Measurements from ENCODE around the gene HOXB7. TPM values are rescaled to one million over a fixed set of nuclear protein-coding genes. Genes with fewer than 3 reads are reported as not detected.

Gene HOXB7
- total RNA-seq, 1 donor from 2014 or later: 1.0 TPM

- H3K9ac ChIP-seq (ENCODE audit: low read depth in 1 of 3, low read length in 3 of 3): peak overlapping the region in 1 of 3 donors; percentile 57
- peaks cover 15 to 30% (median 16%) of the 10 kb centered on the region in 3 donors for H3K4me1 ChIP-seq (ENCODE audit: control insufficient read depth in 3 of 3, insufficient read depth in 3 of 3, low read length in 3 of 3)
- peak overlapping the region; percentile 37 to 80 (median 49) for H3K4me3 ChIP-seq (ENCODE audit: low read length in 3 of 3)
- H3K36me3 ChIP-seq (ENCODE audit: control insufficient read depth in 3 of 3, insufficient read depth in 3 of 3, low read length in 3 of 3): no peaks in the 10 kb centered on the region
- no peaks in the 10 kb centered on the region for H3K9me3 ChIP-seq (ENCODE audit: control insufficient read depth in 3 of 3, low read length in 3 of 3)
- peaks cover 84 to 90% (median 90%) of the 10 kb centered on the region in 3 donors for H3K27me3 ChIP-seq (ENCODE audit: control insufficient read depth in 3 of 3, insufficient read depth in 3 of 3, low read length in 3 of 3)
- H3K27ac ChIP-seq (ENCODE audit: low read depth, low read length): no peak overlapping the region
These were observed 1.1 kb upstream of the HOXB7 start for GRCh38 chr17:48611681-48612455.

DNA sequence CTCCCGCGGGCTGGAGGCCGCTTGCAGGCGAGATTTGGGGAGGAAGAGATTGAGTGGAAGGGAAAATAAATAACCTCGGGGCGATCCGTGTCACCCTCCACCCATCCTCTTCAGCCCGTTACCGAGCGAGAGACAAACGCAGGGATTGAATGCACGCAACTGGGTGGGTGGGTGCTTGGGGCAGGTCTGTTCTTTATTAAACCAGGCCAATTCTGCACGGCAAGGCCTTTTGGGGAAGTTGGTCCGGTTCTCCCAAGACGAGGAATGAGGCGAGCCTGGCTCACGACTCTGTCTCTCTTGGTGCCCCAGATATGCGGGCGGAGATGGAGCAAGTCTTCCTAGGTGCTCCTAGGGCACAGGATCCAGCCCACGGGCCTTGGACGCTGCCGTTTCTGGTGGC, 396 bp upstream of the HOXB7 start:
- Histone ChIP-seq H3K4me1 (ENCODE audit: control insufficient read depth in 3 of 3, insufficient read depth in 3 of 3, low read length in 3 of 3) (peaks cover 15 to 30% (median 16%) of the 10 kb centered on the region in 3 donors), H3K4me3 (ENCODE audit: low read length in 3 of 3) (peak overlapping the region; percentile 61 to 80 (median 70)), H3K36me3 (ENCODE audit: control insufficient read depth in 3 of 3, insufficient read depth in 3 of 3, low read length in 3 of 3) (no peaks in the 10 kb centered on the region), H3K27ac (ENCODE audit: low read depth, low read length) (no peak overlapping the region), H3K9ac (ENCODE audit: low read depth in 1 of 3, low read length in 3 of 3) (peak overlapping the region; percentile 53 to 66 (median 54)), H3K9me3 (ENCODE audit: control insufficient read depth in 3 of 3, low read length in 3 of 3) (no peaks in the 10 kb centered on the region), H3K27me3 (ENCODE audit: control insufficient read depth in 3 of 3, insufficient read depth in 3 of 3, low read length in 3 of 3) (peaks cover 84 to 90% (median 90%) of the 10 kb centered on the region in 3 donors)

DNA sequence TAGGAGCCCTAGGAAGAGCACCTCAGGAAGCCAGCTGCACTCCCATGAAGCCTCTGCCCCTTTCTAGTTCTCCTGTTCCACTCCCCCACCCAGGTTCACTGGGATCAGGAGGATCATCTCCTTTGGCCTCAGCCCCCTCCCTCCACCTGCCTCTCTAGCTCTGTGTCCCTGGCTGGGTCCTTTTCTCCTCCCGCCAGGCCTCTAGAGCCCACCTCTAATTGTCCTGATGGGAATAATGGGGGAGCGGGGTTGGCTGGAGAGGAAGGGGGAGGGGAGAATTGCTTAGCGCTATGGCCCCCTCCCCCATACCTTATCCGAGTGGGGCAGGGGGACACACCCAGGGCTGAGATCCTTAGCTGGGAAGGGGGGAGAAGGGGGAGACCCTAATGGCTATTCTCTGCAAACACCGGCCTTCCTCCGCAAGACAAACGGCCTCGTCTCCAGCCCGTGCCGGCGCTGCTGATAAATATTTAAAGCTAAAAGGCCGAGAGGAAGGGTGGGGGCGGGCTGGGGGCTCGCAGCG, 997 bp downstream of the HOXB7 start:
- Histone ChIP-seq H3K27me3 (ENCODE audit: control insufficient read depth in 3 of 3, insufficient read depth in 3 of 3, low read length in 3 of 3) (peaks cover 84 to 90% (median 90%) of the 10 kb centered on the region in 3 donors), H3K4me1 (ENCODE audit: control insufficient read depth in 3 of 3, insufficient read depth in 3 of 3, low read length in 3 of 3) (peaks cover 16 to 30% (median 18%) of the 10 kb centered on the region in 3 donors), H3K36me3 (ENCODE audit: control insufficient read depth in 3 of 3, insufficient read depth in 3 of 3, low read length in 3 of 3) (no peaks in the 10 kb centered on the region), H3K27ac (ENCODE audit: low read depth, low read length) (no peak overlapping the region), H3K9me3 (ENCODE audit: control insufficient read depth in 3 of 3, low read length in 3 of 3) (no peaks in the 10 kb centered on the region), H3K9ac (ENCODE audit: low read depth in 1 of 3, low read length in 3 of 3) (peak overlapping the region in 1 of 3 donors; percentile 66), H3K4me3 (ENCODE audit: low read length in 3 of 3) (peak overlapping the region in 2 of 3 donors; percentile 70 to 80)

GRCh38 chr17:48609033-48609432, 1.8 kb downstream of the HOXB7 start:
- Histone ChIP-seq H3K4me3 (ENCODE audit: low read length in 3 of 3) (no peak overlapping the region), H3K36me3 (ENCODE audit: control insufficient read depth in 3 of 3, insufficient read depth in 3 of 3, low read length in 3 of 3) (no peaks in the 10 kb centered on the region), H3K27ac (ENCODE audit: low read depth, low read length) (no peak overlapping the region), H3K4me1 (ENCODE audit: control insufficient read depth in 3 of 3, insufficient read depth in 3 of 3, low read length in 3 of 3) (peaks cover 16 to 27% (median 18%) of the 10 kb centered on the region in 3 donors), H3K9me3 (ENCODE audit: control insufficient read depth in 3 of 3, low read length in 3 of 3) (no peaks in the 10 kb centered on the region), H3K9ac (ENCODE audit: low read depth in 1 of 3, low read length in 3 of 3) (no peak overlapping the region), H3K27me3 (ENCODE audit: control insufficient read depth in 3 of 3, insufficient read depth in 3 of 3, low read length in 3 of 3) (peaks cover 85 to 92% (median 89%) of the 10 kb centered on the region in 3 donors)

GRCh38 chr17:48608494-48608834, 2.4 kb downstream of the HOXB7 start:
- Histone ChIP-seq H3K9me3 (ENCODE audit: control insufficient read depth in 3 of 3, low read length in 3 of 3) (no peaks in the 10 kb centered on the region), H3K27me3 (ENCODE audit: control insufficient read depth in 3 of 3, insufficient read depth in 3 of 3, low read length in 3 of 3) (peaks cover 86 to 92% (median 89%) of the 10 kb centered on the region in 3 donors), H3K4me3 (ENCODE audit: low read length in 3 of 3) (no peak overlapping the region), H3K36me3 (ENCODE audit: control insufficient read depth in 3 of 3, insufficient read depth in 3 of 3, low read length in 3 of 3) (no peaks in the 10 kb centered on the region), H3K4me1 (ENCODE audit: control insufficient read depth in 3 of 3, insufficient read depth in 3 of 3, low read length in 3 of 3) (peaks cover 13 to 25% (median 18%) of the 10 kb centered on the region in 3 donors), H3K9ac (ENCODE audit: low read depth in 1 of 3, low read length in 3 of 3) (no peak overlapping the region), H3K27ac (ENCODE audit: low read depth, low read length) (no peak overlapping the region)

DNA sequence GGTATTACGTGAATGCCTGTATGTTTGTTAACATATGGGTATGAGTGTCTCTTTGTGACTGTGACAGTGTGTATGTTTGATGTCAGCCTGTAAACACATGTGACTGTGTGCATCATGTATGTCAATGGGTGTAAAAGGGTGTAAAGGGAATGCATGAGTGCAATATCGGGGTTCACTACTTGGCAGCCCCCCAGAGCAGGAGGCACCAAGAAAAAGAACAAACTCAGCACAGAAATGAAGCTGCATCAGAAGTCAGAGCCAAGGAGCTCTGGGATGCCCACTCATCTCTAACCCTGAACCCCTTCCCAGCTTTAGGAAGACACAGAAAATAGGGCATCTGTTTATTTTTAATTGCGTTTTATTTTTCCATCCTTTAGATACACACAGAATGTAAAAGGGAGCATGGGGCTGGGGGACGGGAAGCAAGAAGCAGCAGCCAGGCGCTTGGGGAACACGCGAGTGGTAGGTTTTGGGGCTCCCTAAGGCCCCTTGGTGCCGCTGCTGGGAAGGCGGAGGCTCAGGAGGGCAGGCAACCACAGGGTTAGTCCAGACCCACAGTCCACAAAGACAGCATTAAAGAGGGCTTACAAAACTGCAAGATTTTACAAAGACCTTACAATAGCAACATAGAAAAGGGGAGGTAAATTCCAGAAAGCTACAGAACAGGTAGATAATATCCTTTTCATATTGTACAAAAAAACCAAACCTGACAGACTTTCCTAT, 3.8 kb downstream of the HOXB7 start:
- H3K27me3 ChIP-seq (ENCODE audit: control insufficient read depth in 3 of 3, insufficient read depth in 3 of 3, low read length in 3 of 3): peaks cover 88 to 94% (median 93%) of the 10 kb centered on the region in 3 donors
- H3K4me1 ChIP-seq (ENCODE audit: control insufficient read depth in 3 of 3, insufficient read depth in 3 of 3, low read length in 3 of 3): peaks cover 13 to 18% (median 14%) of the 10 kb centered on the region in 3 donors
- H3K27ac ChIP-seq (ENCODE audit: low read depth, low read length): no peak overlapping the region
- H3K4me3 ChIP-seq (ENCODE audit: low read length in 3 of 3): no peak overlapping the region
- H3K36me3 ChIP-seq (ENCODE audit: control insufficient read depth in 3 of 3, insufficient read depth in 3 of 3, low read length in 3 of 3): no peaks in the 10 kb centered on the region
- H3K9me3 ChIP-seq (ENCODE audit: control insufficient read depth in 3 of 3, low read length in 3 of 3): no peaks in the 10 kb centered on the region
- H3K9ac ChIP-seq (ENCODE audit: low read depth in 1 of 3, low read length in 3 of 3): no peak overlapping the region

- peaks cover 88 to 94% (median 93%) of the 10 kb centered on the region in 3 donors for H3K27me3 ChIP-seq (ENCODE audit: control insufficient read depth in 3 of 3, insufficient read depth in 3 of 3, low read length in 3 of 3)
- no peak overlapping the region for H3K4me3 ChIP-seq (ENCODE audit: low read length in 3 of 3)
- peaks cover 11 to 14% (median 12%) of the 10 kb centered on the region in 3 donors for H3K4me1 ChIP-seq (ENCODE audit: control insufficient read depth in 3 of 3, insufficient read depth in 3 of 3, low read length in 3 of 3)
- no peaks in the 10 kb centered on the region for H3K9me3 ChIP-seq (ENCODE audit: control insufficient read depth in 3 of 3, low read length in 3 of 3)
- H3K9ac ChIP-seq (ENCODE audit: low read depth in 1 of 3, low read length in 3 of 3): no peak overlapping the region
- H3K36me3 ChIP-seq (ENCODE audit: control insufficient read depth in 3 of 3, insufficient read depth in 3 of 3, low read length in 3 of 3): no peaks in the 10 kb centered on the region
- H3K27ac ChIP-seq (ENCODE audit: low read depth, low read length): no peak overlapping the region
These were observed 4.6 kb downstream of the HOXB7 start for GRCh38 chr17:48605991-48606891.

- H3K9me3 ChIP-seq (ENCODE audit: control insufficient read depth in 3 of 3, low read length in 3 of 3): no peaks in the 10 kb centered on the region
- H3K9ac ChIP-seq (ENCODE audit: low read depth in 1 of 3, low read length in 3 of 3): no peak overlapping the region
These were observed 5.4 kb downstream of the HOXB7 start for GRCh38 chr17:48605409-48605919.

GRCh38 chr17:48604770-48605329, 6.0 kb downstream of the HOXB7 start, which contains the start of gene HOXB6:
Gene HOXB6, minus strand, starts transcription at chr17:48604986. Its CDS starts 6,836 bp downstream, at chr17:48598150.
- Histone ChIP-seq H3K36me3 (ENCODE audit: control insufficient read depth in 3 of 3, insufficient read depth in 3 of 3, low read length in 3 of 3) (no peaks in the 10 kb centered on the region), H3K4me3 (ENCODE audit: low read length in 3 of 3) (peak within 1 kb of the TSS; percentile 11 to 69 (median 58)), H3K9ac (ENCODE audit: low read depth in 1 of 3, low read length in 3 of 3) (peak within 1 kb of the TSS in 2 of 3 donors; percentile 28 to 36), H3K4me1 (ENCODE audit: control insufficient read depth in 3 of 3, insufficient read depth in 3 of 3, low read length in 3 of 3) (peaks cover 2 to 10% (median 3%) of the 10 kb centered on the region in 3 donors), H3K9me3 (ENCODE audit: control insufficient read depth in 3 of 3, low read length in 3 of 3) (no peaks in the 10 kb centered on the region), H3K27me3 (ENCODE audit: control insufficient read depth in 3 of 3, insufficient read depth in 3 of 3, low read length in 3 of 3) (peaks cover 86 to 94% (median 93%) of the 10 kb centered on the region in 3 donors), H3K27ac (ENCODE audit: low read depth, low read length) (peak within 1 kb of the TSS; percentile 9)

More at GRCh38 chr17:48605409-48605919, 5.4 kb downstream of the HOXB7 start:
- Histone ChIP-seq H3K4me1 (ENCODE audit: control insufficient read depth in 3 of 3, insufficient read depth in 3 of 3, low read length in 3 of 3) (peaks cover 5 to 10% (median 9%) of the 10 kb centered on the region in 3 donors), H3K36me3 (ENCODE audit: control insufficient read depth in 3 of 3, insufficient read depth in 3 of 3, low read length in 3 of 3) (no peaks in the 10 kb centered on the region), H3K27ac (ENCODE audit: low read depth, low read length) (no peak overlapping the region), H3K4me3 (ENCODE audit: low read length in 3 of 3) (no peak overlapping the region), H3K27me3 (ENCODE audit: control insufficient read depth in 3 of 3, insufficient read depth in 3 of 3, low read length in 3 of 3) (peaks cover 86 to 94% (median 93%) of the 10 kb centered on the region in 3 donors)
